Measurements from ENCODE around the gene USP10.
"Not testable (repeated sequence)": the region's sequence is repeated elsewhere in the genome, so short reads cannot be mapped to it uniquely, and the experiment has no call there.

Gene USP10

DNA sequence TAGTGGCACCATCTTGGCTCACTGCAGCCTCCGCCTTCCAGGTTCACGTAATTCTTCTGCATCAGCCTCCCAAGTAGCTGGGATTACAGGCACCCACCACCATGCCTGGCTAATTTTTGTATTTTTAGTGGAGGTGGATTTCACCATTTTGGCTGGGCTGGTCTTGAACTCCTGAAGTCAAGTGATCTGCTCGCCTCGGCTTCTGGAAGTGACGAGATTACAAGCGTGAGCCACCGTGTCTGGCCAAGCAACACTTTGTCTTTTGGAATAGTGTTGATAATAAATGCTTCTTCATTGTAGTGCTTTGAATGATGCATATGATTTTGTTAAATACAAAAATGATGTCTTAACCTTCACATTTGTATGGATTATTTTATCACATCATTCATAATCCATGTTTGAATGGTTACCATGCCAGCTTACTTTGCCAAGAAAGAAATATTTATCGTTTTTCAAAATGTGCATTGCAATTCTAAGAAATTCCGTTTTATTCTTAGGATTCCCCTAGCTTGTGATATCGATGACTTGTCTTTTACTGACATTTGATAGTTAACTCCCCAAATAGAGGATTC lies 29.1 kb downstream of the USP10 start:
- no peak for DNase-seq (ENCODE audit: low read depth)

DNA sequence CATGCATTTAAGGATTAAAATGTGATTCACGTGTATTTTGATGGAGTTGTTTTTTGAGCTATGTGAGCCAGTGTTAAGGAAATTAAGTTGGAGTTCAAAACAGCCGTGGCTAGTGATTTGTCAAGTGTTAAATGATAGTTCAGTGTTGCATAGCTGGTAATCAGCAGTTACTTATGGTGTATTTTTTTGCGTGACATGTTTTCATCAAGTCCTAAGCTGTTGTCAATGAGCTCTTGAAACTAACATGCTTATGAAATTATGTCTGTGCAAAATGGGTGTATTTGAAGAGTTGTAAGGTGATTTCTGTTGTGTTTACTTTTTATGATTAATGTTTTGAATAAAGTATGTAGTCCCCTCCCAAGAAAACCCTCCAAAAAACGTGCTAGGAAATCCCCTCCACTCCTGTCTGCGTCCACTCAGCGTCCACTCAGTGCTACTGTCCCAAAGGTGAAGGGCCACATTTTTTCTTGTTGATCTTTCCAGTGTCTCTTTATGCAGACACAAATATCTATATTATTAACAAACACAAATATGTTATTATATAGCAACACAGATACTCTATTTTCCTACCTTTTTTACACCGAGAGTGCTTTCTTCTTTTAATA lies 30.0 kb downstream of the USP10 start:
- no peak for DNase-seq (ENCODE audit: low read depth)

DNA sequence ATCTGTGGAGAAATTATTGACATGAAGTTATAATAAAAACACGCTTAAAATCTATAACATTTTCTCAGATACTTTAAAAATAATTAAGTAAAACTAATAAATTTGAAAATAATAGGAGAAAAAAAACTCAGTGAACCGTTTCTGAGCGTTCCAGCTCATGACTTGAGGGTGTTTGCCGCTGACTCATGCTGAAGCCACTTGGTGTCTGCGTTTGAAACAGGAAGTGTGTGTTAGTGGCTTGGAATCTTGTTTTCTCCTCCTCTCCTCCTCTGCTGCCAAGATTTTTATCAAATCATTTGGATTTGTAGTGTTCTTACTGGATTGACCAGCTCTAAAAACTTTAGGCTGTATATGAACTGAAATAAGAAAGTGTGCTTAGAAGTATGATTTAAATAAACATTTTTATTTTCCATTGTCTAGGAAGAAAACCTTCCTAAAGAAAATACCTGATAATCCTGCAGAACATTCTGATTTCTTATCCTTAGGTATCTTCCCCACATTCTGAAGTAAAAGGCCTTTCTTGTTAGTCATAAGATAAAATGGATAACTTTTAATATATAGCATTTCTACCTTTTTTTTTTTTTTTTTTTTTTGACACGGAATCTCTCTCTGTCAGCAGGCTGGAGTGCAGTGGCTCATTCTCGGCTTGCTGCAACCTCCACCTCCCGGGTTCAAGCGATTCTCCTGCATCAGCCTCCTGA lies 30.8 kb downstream of the USP10 start:
- no peak for DNase-seq (ENCODE audit: low read depth)

DNA sequence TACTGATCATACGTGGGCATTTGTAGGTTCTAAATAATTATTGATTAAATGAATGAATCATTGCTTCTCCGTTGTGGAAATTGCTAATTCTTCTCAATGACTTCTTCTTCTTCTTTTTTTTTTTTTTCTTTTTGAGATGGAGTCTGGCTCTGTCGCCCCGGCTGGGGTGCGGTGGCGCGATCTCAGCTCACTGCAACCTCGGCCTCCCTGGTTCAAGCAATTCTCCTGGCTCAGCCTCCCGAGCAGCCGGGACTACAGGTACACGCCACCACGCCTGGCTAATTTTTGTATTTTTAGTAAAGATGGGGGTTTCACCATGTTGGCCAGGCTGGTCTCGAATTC lies 32.5 kb downstream of the USP10 start:
- DNase-seq (ENCODE audit: low read depth), result not testable (repeated sequence)

DNA sequence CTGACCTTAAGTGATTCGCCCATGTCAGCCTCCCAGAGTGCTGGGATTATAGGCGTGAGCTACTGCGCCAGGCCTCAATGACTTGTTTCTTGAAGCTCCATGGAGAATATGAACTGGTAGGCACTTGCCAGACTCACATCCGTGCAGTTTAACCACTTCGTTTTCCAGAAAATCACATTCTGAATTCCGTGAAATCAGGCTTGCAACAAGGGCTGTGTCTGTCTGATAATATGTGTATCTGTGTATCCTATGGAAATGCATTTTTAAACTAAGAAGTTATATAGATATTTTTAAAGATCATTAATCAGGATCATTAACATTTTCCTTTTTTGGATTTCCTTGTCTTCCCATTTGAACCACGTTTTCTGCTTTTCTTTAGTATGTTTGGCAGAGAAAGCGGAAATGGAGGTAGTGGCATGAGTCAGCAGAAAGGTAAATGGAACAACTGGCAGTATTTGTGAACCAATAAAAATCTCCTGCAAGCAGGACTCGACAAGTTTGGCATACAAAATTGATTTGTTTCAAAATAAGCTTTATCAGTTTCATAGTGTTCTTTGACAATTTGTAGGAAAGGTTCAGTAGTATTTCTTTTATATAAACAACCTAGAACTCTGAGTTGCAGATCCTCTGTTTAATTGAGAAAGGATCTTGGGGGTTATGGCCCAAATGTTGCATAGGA lies 33.0 kb downstream of the USP10 start:
- DNase-seq (ENCODE audit: low read depth), result no peak

DNA sequence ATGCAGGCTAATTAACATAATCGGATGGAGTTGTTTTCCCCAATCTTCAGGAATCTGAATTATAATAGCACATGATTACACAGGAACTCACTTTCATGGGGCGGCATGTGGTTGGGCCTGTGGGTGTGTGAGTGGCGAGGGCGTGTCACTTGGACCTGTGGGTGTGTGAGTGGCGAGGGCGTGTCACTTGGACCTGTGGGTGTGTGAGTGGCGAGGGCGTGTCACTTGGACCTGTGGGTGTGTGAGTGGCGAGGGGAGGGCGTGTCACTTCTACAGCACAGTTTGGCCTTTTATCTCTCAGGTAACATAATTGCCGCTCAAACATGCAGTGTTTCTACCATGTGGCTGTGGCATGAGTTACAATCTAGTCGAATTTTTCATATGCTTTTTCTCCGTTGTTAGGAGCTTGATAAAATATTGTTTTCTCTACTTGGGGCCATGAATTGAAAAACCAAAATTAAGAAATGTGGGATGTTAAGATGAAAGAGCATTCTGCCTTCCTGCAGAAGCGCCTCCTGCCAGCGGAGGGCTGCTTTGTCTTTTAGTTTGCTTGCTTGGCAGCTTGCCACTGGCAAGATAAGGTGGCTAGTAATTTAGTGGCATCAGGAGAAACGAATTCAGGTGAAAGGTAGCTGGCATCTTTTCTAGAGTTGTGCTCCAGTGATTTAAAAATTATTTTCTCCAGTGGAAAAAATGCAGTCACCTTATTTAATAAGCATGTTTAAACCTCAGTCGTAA lies 36.2 kb downstream of the USP10 start:
- no peak for DNase-seq (ENCODE audit: low read depth)

DNA sequence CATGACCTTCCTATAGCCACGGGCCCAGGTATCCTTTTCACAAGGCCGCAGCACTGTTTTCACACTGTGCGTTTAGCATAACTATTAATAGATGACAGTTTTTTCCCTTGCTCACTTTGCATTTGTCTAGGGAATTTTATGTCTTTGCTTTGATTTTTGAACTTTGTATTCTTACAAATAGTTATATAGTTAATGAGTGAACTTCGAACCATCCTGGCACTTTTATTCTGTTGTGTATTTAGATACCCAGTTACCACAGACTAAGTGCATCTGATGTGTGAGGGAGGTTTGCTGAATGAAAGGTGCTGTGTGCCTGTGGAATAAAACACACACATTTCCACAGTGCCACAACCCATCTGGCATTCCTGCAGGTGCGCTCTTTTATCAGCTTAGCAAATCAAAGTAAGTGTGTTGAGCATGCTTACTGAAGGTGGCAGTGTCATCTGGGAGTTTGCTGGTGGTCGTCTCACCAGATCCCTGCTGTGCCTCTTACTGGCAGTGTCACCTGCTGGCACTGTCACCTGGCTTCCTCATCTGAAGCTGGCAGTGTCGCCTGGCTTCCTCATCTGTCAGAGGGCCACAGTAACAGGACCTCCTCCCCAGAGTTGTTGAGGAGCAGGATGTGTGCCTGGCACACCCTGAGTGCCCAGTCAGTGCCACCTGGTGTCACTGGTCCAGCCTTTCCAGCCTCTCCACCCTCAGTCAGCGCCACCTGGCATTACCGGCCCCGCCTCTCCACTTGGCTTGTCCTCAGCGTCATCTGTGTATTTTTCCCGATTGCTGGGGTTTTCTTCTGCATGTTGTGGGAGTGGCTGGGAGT lies 37.6 kb downstream of the USP10 start:
- no peak for DNase-seq (ENCODE audit: low read depth)

DNA sequence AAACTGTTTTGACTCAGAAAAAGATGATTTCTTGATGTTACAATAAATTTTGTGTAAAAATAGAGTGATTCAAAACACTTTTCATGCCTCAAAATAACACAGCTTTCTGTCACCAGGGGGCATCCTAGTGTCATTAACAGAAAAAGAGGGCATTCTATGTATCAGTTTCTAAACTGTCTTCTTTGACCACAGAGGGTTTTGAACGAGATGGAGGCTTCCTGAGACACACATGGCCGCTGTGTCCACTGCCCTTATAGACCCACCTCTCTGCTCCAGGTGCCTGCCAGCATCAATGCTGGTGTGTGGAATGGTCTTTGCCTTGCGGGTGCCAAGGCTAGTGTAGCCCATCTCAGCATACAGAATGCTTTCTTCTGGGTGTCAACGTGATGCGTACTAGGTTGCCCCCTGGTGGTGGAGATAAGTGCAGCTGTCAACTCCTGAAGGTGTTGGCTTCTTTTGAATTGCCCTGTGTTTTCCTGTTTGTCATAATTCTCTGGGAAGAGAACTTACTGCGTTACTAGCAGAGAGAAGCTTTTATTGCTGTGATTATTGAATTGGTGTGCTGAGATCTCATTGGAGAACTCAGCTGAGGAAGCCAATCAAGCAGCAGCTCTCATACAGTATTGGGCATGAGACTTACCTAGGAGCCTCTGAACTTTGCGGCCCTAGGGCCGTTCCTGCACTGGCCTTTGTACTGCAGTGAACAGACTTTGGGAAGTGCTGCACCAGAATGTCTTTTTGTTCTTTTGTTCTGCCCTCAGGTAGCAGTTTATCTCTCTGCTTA lies 38.6 kb downstream of the USP10 start:
- DNase-seq (ENCODE audit: low read depth), result peak; percentile 56

DNA sequence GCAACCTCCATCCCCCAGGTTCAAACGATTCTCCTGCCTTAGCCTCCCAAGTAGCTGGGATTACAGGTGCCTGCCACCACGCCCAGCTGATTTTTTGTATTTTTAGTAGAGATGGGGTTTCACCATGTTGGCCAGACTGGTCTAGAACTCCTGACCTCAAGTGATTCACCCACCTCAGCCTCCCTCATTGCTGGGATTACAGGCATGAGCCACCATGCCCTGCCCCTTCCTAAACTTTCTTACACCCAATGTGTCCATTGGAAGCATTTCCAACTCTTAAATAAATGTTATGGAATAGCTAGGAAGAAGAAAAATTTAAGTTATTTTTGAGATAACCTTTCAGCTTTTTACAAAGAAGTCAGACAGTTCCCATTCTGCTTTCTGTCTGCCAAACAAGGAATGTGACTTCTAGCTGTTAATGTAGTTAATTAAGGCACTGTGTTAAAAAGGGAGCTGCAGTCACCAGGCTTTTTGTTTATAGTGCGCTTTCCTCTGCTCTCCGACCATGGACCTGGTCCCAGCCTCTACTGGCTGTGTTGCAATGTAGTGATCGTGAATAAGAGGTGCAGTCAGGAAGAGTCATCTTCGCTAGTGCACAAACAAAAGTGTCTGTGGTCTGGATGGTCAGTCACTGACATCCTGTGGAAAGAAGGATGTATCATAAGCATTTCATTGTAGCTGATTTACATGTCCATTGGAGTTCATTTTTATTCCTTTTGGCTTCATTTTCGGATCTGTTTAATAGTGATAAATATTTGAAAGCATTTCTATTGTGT lies 39.7 kb downstream of the USP10 start:
- DNase-seq (ENCODE audit: low read depth), result no peak

DNA sequence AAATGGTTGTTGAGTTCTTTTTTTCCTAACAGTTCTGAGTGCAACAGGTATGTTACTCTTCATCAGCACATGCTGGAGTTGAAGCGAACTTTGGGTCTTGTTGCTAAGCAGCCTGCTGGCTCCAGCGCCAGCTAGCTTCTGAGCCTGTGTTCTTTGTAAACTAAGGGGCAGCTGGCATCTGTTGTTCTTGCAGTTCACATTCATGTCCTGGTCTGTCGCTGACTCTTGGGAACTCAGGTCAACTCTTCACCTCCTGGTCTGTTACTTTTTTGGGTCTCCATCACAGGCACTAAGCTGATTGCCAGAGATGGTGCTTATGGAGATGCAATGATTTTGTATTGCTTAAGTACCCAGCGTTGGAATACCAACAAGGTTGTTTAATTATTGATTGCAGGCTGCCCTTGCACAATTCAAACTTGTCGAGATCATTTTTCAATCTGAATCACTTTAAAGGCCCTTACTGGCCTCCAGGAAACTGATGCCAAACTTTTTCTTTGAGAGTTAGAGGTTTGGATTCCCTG lies 40.9 kb downstream of the USP10 start:
- no peak for DNase-seq (ENCODE audit: low read depth)

DNA sequence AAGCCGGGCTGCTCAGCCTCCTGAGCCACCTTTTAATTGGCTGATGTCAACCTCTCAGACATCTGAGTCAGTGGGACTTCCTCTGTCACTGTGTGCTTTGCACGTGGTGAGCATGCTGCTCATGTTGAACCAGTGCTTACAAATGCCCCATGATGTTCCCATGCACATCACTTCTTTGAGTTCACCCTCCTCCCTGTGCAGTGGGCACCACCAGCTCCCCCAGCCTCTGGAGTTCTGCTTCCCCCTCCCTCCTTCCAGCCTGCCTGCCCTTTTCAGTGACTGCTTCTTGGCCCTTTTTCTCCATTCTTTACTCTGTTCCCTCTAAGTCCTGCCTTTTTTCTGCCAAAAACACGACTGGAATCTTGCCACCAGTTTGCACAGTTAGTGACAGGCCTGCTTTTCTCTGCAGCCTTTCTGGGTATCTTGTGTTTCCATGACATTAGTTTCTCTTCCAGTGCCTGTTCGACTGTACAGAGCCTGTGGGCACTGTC lies 41.6 kb downstream of the USP10 start:
- DNase-seq (ENCODE audit: low read depth), result no peak

DNA sequence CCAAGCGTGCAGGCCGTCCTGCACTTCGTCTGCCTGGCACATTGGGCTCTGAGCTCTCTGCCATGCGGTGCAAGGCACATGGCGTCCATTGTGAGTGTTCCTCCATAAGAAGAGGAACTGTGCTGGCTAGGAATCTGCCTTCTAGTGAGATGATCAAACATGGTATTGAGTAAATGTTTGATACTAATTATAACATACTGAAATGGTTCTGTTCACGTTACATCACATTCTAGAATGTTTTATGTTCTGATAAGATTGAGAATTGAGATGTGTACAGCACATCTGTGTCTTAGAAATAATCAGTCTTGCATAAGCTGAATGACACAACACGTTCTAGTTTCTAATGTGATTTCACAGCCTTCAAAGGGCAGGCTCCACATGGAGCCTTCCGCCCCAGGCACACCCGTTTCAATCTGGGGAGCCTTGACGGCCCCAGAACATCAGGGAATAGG lies 42.9 kb downstream of the USP10 start:
- no peak for DNase-seq (ENCODE audit: low read depth)

DNA sequence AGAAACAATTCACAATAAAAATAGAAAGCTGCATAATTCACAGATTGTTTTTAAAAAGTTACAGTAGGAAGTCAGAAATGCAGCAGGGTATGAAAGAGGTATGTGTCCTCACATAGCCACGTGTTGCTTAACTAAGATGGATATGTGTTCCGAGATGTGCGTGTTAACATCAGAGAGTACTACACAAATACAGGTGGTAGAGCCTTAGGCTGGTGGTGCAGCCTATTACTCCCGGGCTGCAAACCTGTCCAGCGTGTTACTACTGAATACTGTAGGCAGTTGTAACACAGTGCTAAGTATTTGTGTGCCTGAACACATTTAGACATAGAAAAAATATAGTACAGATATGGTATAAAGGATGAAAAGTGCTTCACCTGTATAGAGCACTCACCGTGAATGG lies 46.4 kb downstream of the USP10 start:
- no peak for DNase-seq (ENCODE audit: low read depth)

DNA sequence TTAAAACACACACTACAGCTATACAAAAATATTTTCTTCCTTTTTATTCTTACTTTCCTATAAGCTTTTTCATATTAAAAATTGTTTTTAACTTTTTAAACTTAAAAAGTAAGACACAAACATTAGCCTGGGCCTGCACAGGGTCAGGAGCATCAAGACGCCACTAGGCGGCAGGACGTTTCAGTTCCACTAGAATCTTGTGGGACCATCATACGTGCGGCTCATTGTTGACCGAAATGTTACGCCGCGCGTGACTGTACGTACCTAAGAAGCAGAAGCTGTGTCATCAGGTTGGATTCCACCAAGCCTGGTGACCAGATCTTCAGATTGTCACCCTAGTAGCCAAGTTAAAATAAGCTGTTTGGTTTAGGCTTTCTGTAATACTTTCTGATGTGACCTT lies 47.1 kb downstream of the USP10 start:
- DNase-seq (ENCODE audit: low read depth), result no peak

DNA sequence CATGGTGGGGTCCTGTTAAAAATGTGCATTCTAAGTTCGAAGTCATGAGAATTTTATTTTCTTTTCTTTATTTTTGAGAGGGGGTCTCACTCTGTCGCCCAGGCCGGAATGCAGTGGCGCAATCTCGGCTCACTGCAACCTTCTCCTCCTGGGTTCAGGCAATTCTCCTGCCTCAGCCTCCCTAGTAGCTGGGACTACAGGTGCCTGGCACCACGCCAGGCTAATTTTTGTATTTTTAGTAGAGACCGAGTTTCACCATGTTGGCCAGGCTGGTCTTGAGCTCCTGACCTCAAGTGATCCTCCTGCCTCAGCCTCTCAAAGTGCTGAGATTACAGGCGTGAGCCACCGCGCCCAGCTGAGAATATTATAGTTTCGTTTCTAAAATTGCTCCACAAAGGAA lies 48.4 kb downstream of the USP10 start:
- not testable (repeated sequence) for DNase-seq (ENCODE audit: low read depth)

DNA sequence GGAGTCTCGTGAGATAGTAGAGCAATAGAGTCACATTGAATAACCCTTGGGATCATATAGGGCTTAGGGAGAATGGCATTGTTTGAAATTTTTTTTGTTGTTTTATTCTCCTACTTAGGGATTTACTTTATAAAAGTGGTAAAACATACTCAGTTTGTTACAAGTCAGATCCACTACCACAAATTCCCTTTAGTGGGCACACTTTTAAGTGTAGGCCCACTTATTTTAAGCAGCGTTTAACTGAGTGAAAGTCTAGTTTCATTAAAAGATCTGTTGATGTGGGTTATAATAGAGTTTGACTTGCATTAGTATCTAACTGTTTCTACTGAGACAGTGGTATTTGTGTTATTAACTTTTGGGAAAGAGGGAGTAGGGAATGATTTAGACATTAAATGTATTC lies 49.3 kb downstream of the USP10 start:
- no peak for DNase-seq (ENCODE audit: low read depth)

DNA sequence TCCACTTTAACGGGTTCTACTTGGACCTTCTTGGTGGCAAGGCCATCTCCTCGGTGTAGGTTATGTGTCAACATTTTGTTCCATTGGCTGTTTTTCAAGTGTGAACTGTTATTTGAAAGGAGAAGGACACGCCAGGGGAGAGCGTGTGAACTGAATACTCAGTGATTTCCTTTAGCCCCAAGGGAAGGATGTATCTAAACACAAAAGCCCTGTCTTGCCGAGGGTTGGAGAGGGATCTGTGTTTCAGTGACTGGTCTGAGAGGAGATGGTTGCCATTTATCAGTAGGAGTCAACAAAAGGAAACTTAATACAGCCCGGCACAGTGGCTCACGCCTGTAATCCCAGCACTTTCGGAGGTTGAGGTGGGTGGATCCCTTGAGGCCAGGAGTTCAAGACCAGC lies 50.0 kb downstream of the USP10 start:
- no peak for DNase-seq (ENCODE audit: low read depth)

DNA sequence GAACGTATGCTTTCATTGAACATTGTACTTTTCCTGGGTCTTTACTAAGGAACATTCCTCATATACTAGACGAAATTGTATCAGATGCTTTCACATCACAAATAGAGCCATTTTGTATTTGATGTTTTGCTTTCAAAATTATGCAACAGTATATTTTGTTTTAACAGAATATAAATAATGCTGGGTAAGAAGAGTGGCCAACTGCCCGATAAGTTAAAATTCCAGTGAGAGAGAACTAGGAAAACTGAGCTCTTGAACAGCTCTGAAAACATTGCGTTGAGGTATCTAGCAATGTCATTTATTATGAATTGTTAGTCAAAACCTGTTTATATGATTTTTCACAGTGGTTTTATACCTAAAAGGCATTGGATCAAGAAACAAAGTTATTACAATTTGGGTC lies 50.8 kb downstream of the USP10 start:
- DNase-seq (ENCODE audit: low read depth), result no peak

DNA sequence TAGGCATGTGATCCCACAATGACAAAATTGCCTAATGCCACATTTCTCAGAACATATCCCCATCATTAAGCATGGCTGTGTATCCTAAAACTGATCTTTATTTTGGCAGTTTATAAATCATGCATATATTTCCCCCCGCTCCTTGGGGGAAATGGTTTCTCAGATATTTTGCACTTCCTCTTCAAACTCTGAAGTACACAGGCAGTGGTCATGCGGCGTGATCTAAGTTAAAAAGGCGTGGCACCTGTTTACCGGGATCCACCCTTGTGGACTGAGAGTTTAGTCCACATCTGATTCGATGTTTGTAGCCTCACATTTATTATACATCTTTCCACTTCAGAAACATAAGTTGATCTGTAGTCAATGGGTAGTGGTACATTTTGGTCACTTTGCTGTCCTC lies 51.4 kb downstream of the USP10 start:
- DNase-seq (ENCODE audit: low read depth), result no peak

DNA sequence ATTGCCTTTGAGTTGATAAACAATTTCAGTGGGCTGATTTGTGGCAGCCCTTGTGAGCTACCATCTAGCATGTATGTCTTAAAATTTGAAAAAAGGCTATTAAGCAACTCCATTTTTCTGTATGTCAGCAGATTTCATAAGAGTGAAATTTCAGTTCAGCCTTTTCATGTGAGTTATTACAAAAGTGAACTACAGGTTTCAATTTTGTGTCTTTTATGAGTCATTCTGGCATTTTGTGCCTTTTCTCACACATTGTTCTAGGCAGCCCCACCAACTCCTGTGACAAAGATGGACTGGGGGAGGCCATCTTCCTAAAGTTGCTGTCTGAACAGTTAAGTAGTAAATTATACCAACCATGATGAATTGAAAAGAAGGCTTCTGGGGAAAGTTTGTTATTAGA lies 52.1 kb downstream of the USP10 start:
- no peak for DNase-seq (ENCODE audit: low read depth)

All from stimulated activated CD8-positive, alpha-beta memory T cell treated with anti-CD3 and anti-CD28 coated beads, Interleukin-7, amount 100 ng/mL, for 24 hours (primary cell).